Activated CD8-positive, alpha-beta memory T cell treated with anti-CD3 and anti-CD28 coated beads, Interleukin-2, amount 50 U/mL, for 4 hours (primary cell): ENCODE data around the gene SLC25A30.

Source experiments
- DNase-seq: peaks from one replicate; pipeline ENCODE4 v3.0.0-alpha.2; 2020

The SLC25A30 gene

GRCh38 chr13:45417790-45418534 is at the start of gene SLC25A30:
SLC25A30 (minus strand) TSS chr13:45418373; CDS start chr13:45411425, 6,948 bp downstream.
- peak; percentile 93 for DNase-seq

- no peak for DNase-seq
Measured at GRCh38 chr13:45466359-45466758, 48.2 kb upstream of the SLC25A30 start.

- DNase-seq, result peak; percentile 93
Measured at GRCh38 chr13:45464687-45465453, 46.7 kb upstream of the SLC25A30 start, which contains the start of gene COG3. COG3 (plus strand) TSS chr13:45464939; CDS start chr13:45465037, 98 bp downstream.

GRCh38 chr13:45464141-45464686 is 46.0 kb upstream of the SLC25A30 start:
- DNase-seq, result no peak

GRCh38 chr13:45456196-45456972 is 38.2 kb upstream of the SLC25A30 start:
- DNase-seq, result no peak

GRCh38 chr13:45454204-45454603 is 36.0 kb upstream of the SLC25A30 start:
- DNase-seq, result no peak

- no peak for DNase-seq
Measured at GRCh38 chr13:45451282-45451681, 33.1 kb upstream of the SLC25A30 start.

GRCh38 chr13:45448965-45449559 is 30.9 kb upstream of the SLC25A30 start:
- no peak for DNase-seq

GRCh38 chr13:45447050-45447661 is 29.0 kb upstream of the SLC25A30 start:
- DNase-seq, result no peak

GRCh38 chr13:45446181-45446580 is 28.0 kb upstream of the SLC25A30 start:
- DNase-seq, result no peak

- DNase-seq, result no peak
Measured at GRCh38 chr13:45445053-45445452, 26.9 kb upstream of the SLC25A30 start.

- no peak for DNase-seq
Measured at GRCh38 chr13:45441633-45442032, 23.5 kb upstream of the SLC25A30 start.

- no peak for DNase-seq
Measured at GRCh38 chr13:45439781-45440462, 21.7 kb upstream of the SLC25A30 start.

GRCh38 chr13:45439008-45439407 is 20.8 kb upstream of the SLC25A30 start:
- no peak for DNase-seq

GRCh38 chr13:45437947-45438346 is 19.8 kb upstream of the SLC25A30 start:
- DNase-seq, result no peak

- DNase-seq, result no peak
Measured at GRCh38 chr13:45436953-45437352, 18.8 kb upstream of the SLC25A30 start.

- no peak for DNase-seq
Measured at GRCh38 chr13:45436332-45436731, 18.2 kb upstream of the SLC25A30 start.

- DNase-seq, result no peak
Measured at GRCh38 chr13:45434556-45435371, 16.6 kb upstream of the SLC25A30 start.

GRCh38 chr13:45433381-45433790 is 15.2 kb upstream of the SLC25A30 start:
- DNase-seq, result no peak

- DNase-seq, result no peak
Measured at GRCh38 chr13:45432737-45433380, 14.7 kb upstream of the SLC25A30 start.
